Measurements from ENCODE around the gene DGKZ.
A peak's percentile ranks its signal among the peaks of the same experiment; 100 is the strongest.

Gene DGKZ

GRCh38 chr11:46347637-46348311 lies 511 bp downstream of the DGKZ start:
- no peak for TF ChIP-seq CTCF (conservative IDR thresholded peaks at IDR 0.05; ENCODE audit: low read depth)
- CTCF ChIA-PET = interaction anchor here (0.6 to 1.4 kb wide), 8 partner anchors 9 to 1206 kb away, joined by 3 to 7 read pairs (median 3); no protein-coding TSS in a partner anchor
- peak overlapping the region; percentile 90 for H3K27ac ChIP-seq
- DNase-seq (ENCODE audit: low spot score) = no peak
- POLR2A ChIA-PET (ENCODE audit: low non-redundant PET) = no interaction called here

- CTCF ChIA-PET = interaction anchor here (0.6 to 1.4 kb wide), 5 partner anchors 15 to 1205 kb away, joined by 3 to 7 read pairs (median 5); no protein-coding TSS in a partner anchor
- TF ChIP-seq CTCF (conservative IDR thresholded peaks at IDR 0.05; ENCODE audit: low read depth) = no peak
- no peak for DNase-seq (ENCODE audit: low spot score)
- H3K27ac ChIP-seq = peak overlapping the region; percentile 90
- POLR2A ChIA-PET (ENCODE audit: low non-redundant PET) = interaction anchor here (0.6 kb wide), 1 partner anchor 548 kb away, joined by 3 read pairs; no protein-coding TSS in a partner anchor
Observed at GRCh38 chr11:46348566-46349401, 1.5 kb downstream of the DGKZ start.

- H3K27ac ChIP-seq = peak overlapping the region; percentile 63; the same call in 1 of the 2 replicates
- POLR2A ChIA-PET (ENCODE audit: low non-redundant PET) = no interaction called here
- no peak for DNase-seq (ENCODE audit: low spot score)
- TF ChIP-seq CTCF (conservative IDR thresholded peaks at IDR 0.05; ENCODE audit: low read depth) = no peak
- CTCF ChIA-PET = interaction anchor here (0.5 to 1.3 kb wide), 2 partner anchors 111 to 196 kb away, joined by 3 to 4 read pairs; no protein-coding TSS in a partner anchor
Observed at GRCh38 chr11:46350695-46351094, 3.4 kb downstream of the DGKZ start.

GRCh38 chr11:46351148-46351547 lies 3.9 kb downstream of the DGKZ start:
- H3K27ac ChIP-seq = peak overlapping the region; percentile 63
- no peak for TF ChIP-seq CTCF (conservative IDR thresholded peaks at IDR 0.05; ENCODE audit: low read depth)
- no peak for DNase-seq (ENCODE audit: low spot score)
- ChIA-PET POLR2A (ENCODE audit: low non-redundant PET) (no interaction called here), CTCF (interaction anchor here (0.7 to 2.0 kb wide), 4 partner anchors 11 to 112 kb away, joined by 3 to 20 read pairs (median 5); no protein-coding TSS in a partner anchor)

- CTCF ChIA-PET = interaction anchor here (0.6 to 2.1 kb wide), 8 partner anchors 10 to 112 kb away, joined by 3 to 20 read pairs (median 4); no protein-coding TSS in a partner anchor
- POLR2A ChIA-PET (ENCODE audit: low non-redundant PET) = interaction anchor here (1.2 kb wide), 1 partner anchor 108 kb away, joined by 4 read pairs; no protein-coding TSS in a partner anchor
- no peak for DNase-seq (ENCODE audit: low spot score)
- no peak for TF ChIP-seq CTCF (conservative IDR thresholded peaks at IDR 0.05; ENCODE audit: low read depth)
- peak overlapping the region; percentile 63 for H3K27ac ChIP-seq
Observed at GRCh38 chr11:46351606-46352005, 4.3 kb downstream of the DGKZ start.
